ENCODE measurements around the gene PBRM1. TPM values are rescaled to one million over a fixed set of nuclear protein-coding genes. Genes with fewer than 3 reads are reported as not detected.

PBRM1 gene
- total and polyA plus RNA-seq, 11 donors = 8.5 to 61.7 (median 44.4) TPM

- peaks cover 0 to 19% (median 0%) of the 10 kb centered on the region in 12 donors for H3K4me1 ChIP-seq
- H3K27me3 ChIP-seq = no peaks in the 10 kb centered on the region
- DNase-seq (no peak), ATAC-seq (no peak)
- H3K36me3 ChIP-seq = peaks cover 0 to 28% (median 6%) of the 10 kb centered on the region in 9 donors
- no peak for TF ChIP-seq POLR2A (IDR thresholded peaks at IDR 0.05)
- no peak for TF ChIP-seq CTCF (IDR thresholded peaks at IDR 0.05)
- no peak overlapping the region for H3K27ac ChIP-seq
- intact Hi-C loops (cut with DNase I) = no loop called here
- no peak overlapping the region for H3K4me3 ChIP-seq
- H3K9me3 ChIP-seq = peaks cover 0 to 13% (median 0%) of the 10 kb centered on the region in 12 donors
- WGBS, 4 donors = 93 to 97% (median 95%) methylated on average over 1 of the region's 1 CpG
Measured at GRCh38 chr3:52721730-52722008, 36.0 kb upstream of the PBRM1 start.

GRCh38 chr3:52721002-52721729 is 35.5 kb upstream of the PBRM1 start:
- 83 to 93% (median 89%) methylated on average over 6 of the region's 6 CpGs for WGBS, 4 donors
- peak in 2 of 4 donors; percentile 20 to 42 for ATAC-seq
- Histone ChIP-seq H3K27me3 (no peaks in the 10 kb centered on the region), H3K4me1 (peaks cover 0 to 19% (median 0%) of the 10 kb centered on the region in 12 donors), H3K4me3 (no peak overlapping the region), H3K9me3 (peaks cover 0 to 13% (median 0%) of the 10 kb centered on the region in 12 donors), H3K36me3 (peaks cover 0 to 28% (median 6%) of the 10 kb centered on the region in 9 donors), H3K27ac (peak overlapping the region in 1 of 12 donors; percentile 42)
- intact Hi-C loops (cut with DNase I) = no loop called here
- DNase-seq = no peak
- no peak for TF ChIP-seq POLR2A (IDR thresholded peaks at IDR 0.05)
- no peak for TF ChIP-seq CTCF (IDR thresholded peaks at IDR 0.05)

- no peak for DNase-seq
- H3K27me3 ChIP-seq = no peaks in the 10 kb centered on the region
- ATAC-seq = no peak
- peaks cover 0 to 28% (median 6%) of the 10 kb centered on the region in 9 donors for H3K36me3 ChIP-seq
- TF ChIP-seq CTCF (IDR thresholded peaks at IDR 0.05) (no peak), POLR2A (IDR thresholded peaks at IDR 0.05) (no peak)
- H3K27ac ChIP-seq = no peak overlapping the region
- no peak overlapping the region for H3K4me3 ChIP-seq
- intact Hi-C loops (cut with DNase I) = no loop called here
- peaks cover 0 to 19% (median 0%) of the 10 kb centered on the region in 12 donors for H3K4me1 ChIP-seq
- H3K9me3 ChIP-seq = peaks cover 0 to 13% (median 0%) of the 10 kb centered on the region in 12 donors
Measured at GRCh38 chr3:52719618-52720017, 33.9 kb upstream of the PBRM1 start.

GRCh38 chr3:52715714-52716305 is 30.1 kb upstream of the PBRM1 start:
- DNase-seq = no peak
- WGBS, 4 donors = 83 to 96% (median 94%) methylated on average over 11 of the region's 11 CpGs
- TF ChIP-seq CTCF (IDR thresholded peaks at IDR 0.05) = no peak
- Histone ChIP-seq H3K27ac (no peak overlapping the region), H3K27me3 (no peaks in the 10 kb centered on the region), H3K4me1 (peaks cover 0 to 9% (median 0%) of the 10 kb centered on the region in 12 donors), H3K36me3 (peaks cover 0 to 35% (median 18%) of the 10 kb centered on the region in 9 donors), H3K4me3 (no peak overlapping the region), H3K9me3 (peaks cover 0 to 13% (median 0%) of the 10 kb centered on the region in 12 donors)
- intact Hi-C loops (cut with DNase I) = no loop called here
- peak in 1 of 4 donors; percentile 27 for ATAC-seq

Measured in heart left ventricle (tissue), 16 donors.